Measurements from ENCODE around the gene SH3BP4. TPM values are rescaled to one million over a fixed set of nuclear protein-coding genes. Genes with fewer than 3 reads are reported as not detected.

SH3BP4 gene
- total and polyA plus RNA-seq, 2 of the 8 experiments (the other 6 are each of a cell fraction or from before 2014, with no cell fraction given) = 28.3 to 35.4 TPM

- H3K27ac ChIP-seq (ENCODE audit: low read depth, low read length) = no peak overlapping the region
- H4K20me1 ChIP-seq (replicated peaks in 1 of 2; ENCODE audit: control insufficient read depth in 1 of 2, insufficient read depth in 2 of 2, low read length in 2 of 2) = peaks cover 0 to 3% of the 10 kb centered on the region in 2 experiments
- no peak overlapping the region for H2BK5ac ChIP-seq (ENCODE audit: low read depth, low read length)
- CTCF ChIA-PET (ENCODE audit: partially characterized antibody) = interaction anchor here (1.0 to 1.8 kb wide), 2 partner anchors 11 to 69 kb away, joined by 3 to 8 read pairs; no protein-coding TSS in a partner anchor
- no peak overlapping the region for H2AK5ac ChIP-seq (ENCODE audit: low read depth, low read length)
- peaks cover 16 to 30% of the 10 kb centered on the region in 2 experiments for H3K79me2 ChIP-seq (ENCODE audit: control insufficient read depth in 1 of 2, insufficient read depth in 2 of 2, low read length in 2 of 2)
- no peak for DNase-seq (ENCODE audit: low read depth in 1 of 2, low spot score in 2 of 2)
- H3K4ac ChIP-seq (replicated peaks; ENCODE audit: insufficient read length, low read depth, low read length) = no peak overlapping the region
- H3K23me2 ChIP-seq (ENCODE audit: low read depth, low read length) = peaks cover 18% of the 10 kb centered on the region
- H3K4me3 ChIP-seq (ENCODE audit: extremely low read depth in 1 of 4, insufficient read depth in 2 of 4, low read depth in 3 of 4, low read length in 4 of 4) = peak overlapping the region; percentile 33 to 82 (median 48)
- peak overlapping the region; percentile 54; the same call in 1 of the 2 replicates for H3K18ac ChIP-seq (ENCODE audit: extremely low read depth, low read length)
- peak overlapping the region; percentile 74; the same call in 1 of the 2 replicates for H4K8ac ChIP-seq (ENCODE audit: extremely low read depth, insufficient read depth, low read length)
- H3K36me3 ChIP-seq (ENCODE audit: control insufficient read depth in 2 of 4, insufficient read depth in 4 of 4, low read length in 3 of 4) = no peaks in the 10 kb centered on the region
- H3K4me2 ChIP-seq (ENCODE audit: insufficient read depth in 1 of 2, low read depth in 2 of 2, low read length in 2 of 2) = peak overlapping the region; percentile 79 to 88
- POLR2A ChIA-PET (ENCODE audit: partially characterized antibody) = interaction anchor here (0.7 kb wide), 1 partner anchor 14 kb away, joined by 3 read pairs; no protein-coding TSS in a partner anchor
- H3K56ac ChIP-seq (replicated peaks; ENCODE audit: insufficient read length, low read depth, low read length) = no peak overlapping the region
- no peak overlapping the region; the same call in 1 of the 2 replicates for H2BK15ac ChIP-seq (ENCODE audit: low read length)
- peak overlapping the region; percentile 29 for H4K91ac ChIP-seq (replicated peaks; ENCODE audit: insufficient read length, low read length)
- peak overlapping the region in 1 of 4 experiments; percentile 36; a peak in 2 of 7 replicates for H3K9ac ChIP-seq (replicated peaks in 1 of 4; ENCODE audit: extremely low read depth in 1 of 4, low read depth in 3 of 4, low read length in 3 of 4)
- H3K9me3 ChIP-seq (ENCODE audit: insufficient read depth in 2 of 2, low read depth in 1 of 2, low read length in 1 of 2) = no peaks in the 10 kb centered on the region
- H2BK12ac ChIP-seq (ENCODE audit: low read depth, low read length) = no peak overlapping the region
- WGBS, 2 experiments (ENCODE audit: extremely low coverage in 1 of 2, insufficient coverage in 1 of 2, insufficient read length in 1 of 2, insufficient replicate concordance in 2 of 2, low coverage in 1 of 2, low lambda C conversion rate in 2 of 2, missing lambda C conversion rate in 1 of 2) = 11% methylated on average over 56 of the region's 59 CpGs; no CpG with 5 or more reads in 1 of the 2 experiments
- H3K79me1 ChIP-seq (ENCODE audit: low read depth, low read length) = peaks cover 2% of the 10 kb centered on the region; the same call in 1 of the 2 replicates
- FAIRE-seq = no peak
- H3K4me1 ChIP-seq (replicated peaks in 1 of 4; ENCODE audit: control insufficient read depth in 3 of 4, insufficient read depth in 4 of 4, low read length in 3 of 4) = peaks cover 17 to 25% (median 22%) of the 10 kb centered on the region in 4 experiments
- no peak overlapping the region for H4K5ac ChIP-seq (ENCODE audit: insufficient read length, low read depth, low read length)
- no peak overlapping the region for H3K23ac ChIP-seq (ENCODE audit: insufficient read length)
- no peak overlapping the region for H2AFZ ChIP-seq (ENCODE audit: low read length)
- peaks cover 2 to 15% (median 11%) of the 10 kb centered on the region in 4 experiments for H3K27me3 ChIP-seq (replicated peaks in 1 of 4; ENCODE audit: control insufficient read depth in 3 of 4, extremely low read depth in 1 of 4, insufficient read depth in 3 of 4, low read length in 3 of 4)
- H2BK120ac ChIP-seq (replicated peaks; ENCODE audit: low read depth, low read length) = no peak overlapping the region
- no peak overlapping the region for H3K14ac ChIP-seq (ENCODE audit: insufficient read length)
- no peak overlapping the region for H2BK20ac ChIP-seq (ENCODE audit: low read length)
- peak in 1 of 2 experiments; percentile 14; a peak in 1 of 4 replicates for TF ChIP-seq RAD21 (IDR thresholded peaks at IDR 0.05 in 1 of 2, conservative IDR thresholded peaks at IDR 0.05 in 1 of 2; ENCODE audit: low read depth in 2 of 2, low read length in 2 of 2)
- TF ChIP-seq YY1 (IDR thresholded peaks at IDR 0.05; ENCODE audit: low read depth, low read length) = no peak
- no peak for TF ChIP-seq RNF2 (IDR thresholded peaks at IDR 0.05; ENCODE audit: borderline replicate concordance, low read depth, low read length, missing control alignments, poor library complexity, severe bottlenecking)
- TF ChIP-seq CTCF (IDR thresholded peaks at IDR 0.05; ENCODE audit: control extremely low read depth in 1 of 3, insufficient read depth in 1 of 3, low read depth in 1 of 3, low read length in 3 of 3) = peak in 1 of 3 experiments; percentile 15; a peak in 1 of 4 replicates
- no peak for TF ChIP-seq ZNF274 (IDR thresholded peaks at IDR 0.05; ENCODE audit: borderline replicate concordance, extremely low read depth, low read length)
- TF ChIP-seq SUZ12 (IDR thresholded peaks at IDR 0.05; ENCODE audit: low read length) = no peak
- no peak for TF ChIP-seq SP2 (IDR thresholded peaks at IDR 0.05; ENCODE audit: low read length)
Observed at GRCh38 chr2:234950730-234951663, 820 bp upstream of the SH3BP4 start.
